ENCODE measurements around the gene HACD2. TPM values are rescaled to one million over a fixed set of nuclear protein-coding genes. Genes with fewer than 3 reads are reported as not detected.

HACD2 gene
- polyA plus RNA-seq, 1 donor: 75.2 TPM

DNA sequence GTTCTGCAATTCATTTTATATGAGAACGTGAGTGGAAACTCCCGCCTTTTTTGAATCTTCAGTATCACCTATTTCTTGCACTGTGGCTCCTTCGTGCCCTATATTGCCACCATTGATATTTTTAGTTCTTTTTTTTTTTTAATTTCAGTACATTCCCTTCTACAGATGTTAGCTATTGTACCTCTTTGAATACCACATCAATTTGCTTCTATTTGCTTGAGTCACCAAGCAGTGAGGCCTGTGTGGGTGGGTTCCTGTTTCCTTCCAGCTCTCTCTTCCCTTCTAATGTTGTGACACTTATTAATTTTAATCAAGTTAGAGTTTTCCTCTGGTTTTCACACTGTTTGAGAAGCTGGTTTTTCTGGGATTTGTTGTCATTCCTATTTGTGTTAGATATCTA is 8.7 kb downstream of the HACD2 start:
- Histone ChIP-seq H3K4me3 (ENCODE audit: low read length) (no peak overlapping the region), H3K27ac (ENCODE audit: low read length) (no peak overlapping the region), H3K36me3 (ENCODE audit: control insufficient read depth, insufficient read depth, low read length) (peaks cover 44% of the 10 kb centered on the region), H3K4me1 (ENCODE audit: control insufficient read depth, insufficient read depth, low read length) (no peaks in the 10 kb centered on the region), H3K9me3 (ENCODE audit: control insufficient read depth, low read depth, low read length) (no peaks in the 10 kb centered on the region), H3K27me3 (ENCODE audit: control insufficient read depth, insufficient read depth, low read length) (no peaks in the 10 kb centered on the region)
- 96% methylated on average over 3 of the region's 3 CpGs for WGBS (ENCODE audit: insufficient coverage, low lambda C conversion rate)
- no peak for DNase-seq

DNA sequence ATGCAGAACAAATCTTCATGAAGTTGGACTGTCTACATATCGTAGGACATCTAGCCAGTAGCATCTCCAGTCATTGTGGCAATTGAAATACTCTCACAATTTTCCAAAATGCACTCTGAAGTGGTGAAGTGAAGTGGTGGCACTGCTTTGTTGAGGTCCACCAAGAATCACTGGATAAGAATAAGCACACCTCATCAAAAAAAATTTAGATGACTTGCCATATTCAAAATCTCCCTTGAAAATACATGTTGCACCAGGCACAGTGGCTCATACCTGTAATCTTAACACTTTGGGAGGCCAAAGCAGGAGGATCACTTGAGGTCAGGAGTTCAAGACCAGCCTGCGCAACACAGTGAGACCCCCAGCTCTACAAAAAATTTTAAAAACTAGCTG is 12.9 kb downstream of the HACD2 start:
- Histone ChIP-seq H3K27ac (ENCODE audit: low read length) (no peak overlapping the region), H3K4me1 (ENCODE audit: control insufficient read depth, insufficient read depth, low read length) (no peaks in the 10 kb centered on the region), H3K36me3 (ENCODE audit: control insufficient read depth, insufficient read depth, low read length) (peaks cover 26% of the 10 kb centered on the region), H3K9me3 (ENCODE audit: control insufficient read depth, low read depth, low read length) (no peaks in the 10 kb centered on the region), H3K27me3 (ENCODE audit: control insufficient read depth, insufficient read depth, low read length) (no peaks in the 10 kb centered on the region), H3K4me3 (ENCODE audit: low read length) (no peak overlapping the region)
- no peak for DNase-seq
- WGBS (ENCODE audit: insufficient coverage, low lambda C conversion rate): no CpG with 5 or more reads among the region's 2 CpGs

DNA sequence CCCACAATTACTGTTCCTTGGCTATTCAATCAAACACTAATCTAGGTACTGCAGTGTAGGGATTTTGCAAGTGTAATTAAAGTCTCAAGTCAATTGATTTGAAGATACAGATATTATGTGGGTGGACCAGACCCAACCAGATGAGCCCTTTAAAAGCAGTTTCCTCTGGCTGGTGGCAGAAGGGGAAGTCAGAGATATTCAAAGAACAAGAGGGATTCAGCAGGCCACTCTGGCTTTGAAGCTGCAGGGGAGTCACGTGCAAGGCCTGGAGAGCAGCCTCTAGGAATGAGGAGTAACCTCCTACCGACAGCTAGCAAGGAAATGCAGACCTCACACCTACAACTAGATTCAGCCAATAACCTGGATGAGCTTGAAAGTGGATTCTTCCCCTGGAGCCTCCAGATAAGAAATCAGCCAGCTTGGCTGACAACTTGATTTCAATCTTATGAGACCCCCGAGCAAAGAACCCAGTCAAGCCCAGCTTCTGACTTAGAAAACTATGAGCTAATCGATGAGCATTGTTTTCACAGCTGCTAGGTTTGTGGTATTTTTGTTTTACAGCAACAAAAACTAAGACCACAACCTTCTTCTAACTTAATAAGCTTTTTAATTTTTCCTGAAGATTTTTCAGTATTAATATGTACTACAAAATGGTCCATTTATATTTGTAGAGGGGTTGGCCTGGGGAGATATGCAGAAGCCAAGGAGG is 13.4 kb downstream of the HACD2 start:
- WGBS (ENCODE audit: insufficient coverage, low lambda C conversion rate): no CpG with 5 or more reads among the region's 4 CpGs
- H3K4me3 ChIP-seq (ENCODE audit: low read length): no peak overlapping the region
- no peak for DNase-seq

DNA sequence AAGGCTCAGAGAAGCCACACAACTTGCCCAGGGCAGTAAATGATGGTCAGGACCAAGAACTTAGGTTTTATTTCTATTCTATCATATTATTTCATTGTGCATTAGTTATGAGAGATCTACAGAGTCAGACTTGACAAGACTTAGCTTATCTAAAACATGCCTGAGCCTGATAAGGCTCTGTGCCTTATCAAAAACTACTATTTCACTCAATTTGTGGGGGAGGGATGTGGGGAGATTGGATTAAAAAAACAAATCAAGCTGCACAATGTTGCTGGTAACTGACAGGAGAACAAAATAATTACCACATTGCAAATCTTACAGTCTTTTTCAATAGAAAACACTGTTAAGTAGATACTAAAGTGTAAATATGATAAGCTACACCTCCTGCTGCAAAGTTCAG is 16.0 kb downstream of the HACD2 start:
- H3K27ac ChIP-seq (ENCODE audit: low read length): no peak overlapping the region
- H3K4me1 ChIP-seq (ENCODE audit: control insufficient read depth, insufficient read depth, low read length): no peaks in the 10 kb centered on the region
- H3K36me3 ChIP-seq (ENCODE audit: control insufficient read depth, insufficient read depth, low read length): peaks cover 38% of the 10 kb centered on the region
- H3K9me3 ChIP-seq (ENCODE audit: control insufficient read depth, low read depth, low read length): no peaks in the 10 kb centered on the region
- H3K27me3 ChIP-seq (ENCODE audit: control insufficient read depth, insufficient read depth, low read length): no peaks in the 10 kb centered on the region
- no peak overlapping the region for H3K4me3 ChIP-seq (ENCODE audit: low read length)
- DNase-seq: no peak

More for the DNA sequence above, 13.4 kb downstream of the HACD2 start:
- Histone ChIP-seq H3K27me3 (ENCODE audit: control insufficient read depth, insufficient read depth, low read length) (no peaks in the 10 kb centered on the region), H3K36me3 (ENCODE audit: control insufficient read depth, insufficient read depth, low read length) (peaks cover 26% of the 10 kb centered on the region), H3K4me1 (ENCODE audit: control insufficient read depth, insufficient read depth, low read length) (no peaks in the 10 kb centered on the region), H3K27ac (ENCODE audit: low read length) (no peak overlapping the region), H3K9me3 (ENCODE audit: control insufficient read depth, low read depth, low read length) (no peaks in the 10 kb centered on the region)

DNA sequence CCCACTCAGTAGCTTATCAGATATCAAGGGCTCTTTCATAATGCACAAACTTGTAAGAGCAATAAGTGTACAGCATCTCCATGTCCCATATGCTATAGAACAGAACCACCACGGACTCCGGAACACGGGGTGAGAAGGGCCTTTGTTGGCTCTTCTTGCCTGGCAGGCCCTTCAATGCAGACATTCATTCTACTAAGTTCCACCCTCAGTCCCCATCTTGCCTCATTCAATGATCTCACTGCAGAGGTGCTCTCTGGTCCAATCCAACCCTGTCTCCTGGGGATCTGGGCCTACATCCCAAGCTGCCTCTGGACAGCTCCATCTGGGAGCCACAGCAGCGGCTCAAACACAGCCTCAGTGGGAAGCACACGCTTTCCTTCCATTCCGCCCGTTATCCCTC is 16.8 kb downstream of the HACD2 start:
- Histone ChIP-seq H3K4me1 (ENCODE audit: control insufficient read depth, insufficient read depth, low read length) (no peaks in the 10 kb centered on the region), H3K27ac (ENCODE audit: low read length) (no peak overlapping the region), H3K27me3 (ENCODE audit: control insufficient read depth, insufficient read depth, low read length) (no peaks in the 10 kb centered on the region), H3K4me3 (ENCODE audit: low read length) (no peak overlapping the region), H3K36me3 (ENCODE audit: control insufficient read depth, insufficient read depth, low read length) (peaks cover 44% of the 10 kb centered on the region), H3K9me3 (ENCODE audit: control insufficient read depth, low read depth, low read length) (no peaks in the 10 kb centered on the region)
- no peak for DNase-seq
- WGBS (ENCODE audit: insufficient coverage, low lambda C conversion rate): 100% methylated on average over 2 of the region's 7 CpGs

DNA sequence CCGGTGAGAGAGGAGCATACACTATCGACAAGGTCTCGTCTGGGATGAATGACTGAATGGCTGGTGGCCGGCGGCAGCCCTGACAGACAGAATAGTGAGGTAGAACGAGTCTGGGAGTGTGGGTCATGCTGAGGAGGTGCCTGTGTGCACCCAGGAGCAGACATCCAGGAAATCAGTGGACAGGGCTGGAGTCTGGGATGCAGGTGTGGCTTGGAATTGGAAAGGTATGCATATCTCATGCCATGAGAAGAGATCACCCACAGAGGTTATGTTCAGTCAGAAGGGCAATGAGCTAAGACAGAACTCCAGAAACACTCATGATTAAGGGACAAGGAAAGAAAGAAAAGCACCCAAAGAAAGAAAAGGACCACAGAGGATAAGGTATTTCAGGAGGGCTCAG is 20.8 kb downstream of the HACD2 start:
- Histone ChIP-seq H3K9me3 (ENCODE audit: control insufficient read depth, low read depth, low read length) (no peaks in the 10 kb centered on the region), H3K27ac (ENCODE audit: low read length) (no peak overlapping the region), H3K4me3 (ENCODE audit: low read length) (no peak overlapping the region), H3K36me3 (ENCODE audit: control insufficient read depth, insufficient read depth, low read length) (peaks cover 32% of the 10 kb centered on the region), H3K4me1 (ENCODE audit: control insufficient read depth, insufficient read depth, low read length) (no peaks in the 10 kb centered on the region), H3K27me3 (ENCODE audit: control insufficient read depth, insufficient read depth, low read length) (no peaks in the 10 kb centered on the region)
- DNase-seq: no peak
- WGBS (ENCODE audit: insufficient coverage, low lambda C conversion rate): no CpG with 5 or more reads among the region's 6 CpGs

DNA sequence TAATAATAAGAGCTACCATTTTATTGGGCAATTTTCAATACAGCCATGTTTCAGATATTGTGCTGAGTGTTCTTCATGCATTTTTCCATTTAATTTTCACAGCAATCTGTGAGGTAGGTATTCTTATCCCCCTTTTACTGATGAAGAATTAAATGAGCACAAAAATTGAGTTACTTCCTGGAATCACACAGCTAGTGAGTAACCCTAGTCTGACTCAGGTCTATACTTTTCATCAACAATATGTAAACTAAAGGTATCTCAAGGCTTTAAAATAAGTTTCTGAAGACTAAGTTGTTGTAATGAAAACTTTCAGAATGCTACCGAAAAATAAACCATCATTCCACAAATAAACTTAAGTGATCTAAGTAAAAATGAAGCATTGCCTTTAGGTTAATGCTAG is 22.3 kb downstream of the HACD2 start:
- Histone ChIP-seq H3K27me3 (ENCODE audit: control insufficient read depth, insufficient read depth, low read length) (no peaks in the 10 kb centered on the region), H3K9me3 (ENCODE audit: control insufficient read depth, low read depth, low read length) (no peaks in the 10 kb centered on the region), H3K27ac (ENCODE audit: low read length) (no peak overlapping the region), H3K4me1 (ENCODE audit: control insufficient read depth, insufficient read depth, low read length) (no peaks in the 10 kb centered on the region), H3K36me3 (ENCODE audit: control insufficient read depth, insufficient read depth, low read length) (peaks cover 27% of the 10 kb centered on the region), H3K4me3 (ENCODE audit: low read length) (no peak overlapping the region)
- DNase-seq: no peak
- 100% methylated on average over 1 of the region's 1 CpG for WGBS (ENCODE audit: insufficient coverage, low lambda C conversion rate)

DNA sequence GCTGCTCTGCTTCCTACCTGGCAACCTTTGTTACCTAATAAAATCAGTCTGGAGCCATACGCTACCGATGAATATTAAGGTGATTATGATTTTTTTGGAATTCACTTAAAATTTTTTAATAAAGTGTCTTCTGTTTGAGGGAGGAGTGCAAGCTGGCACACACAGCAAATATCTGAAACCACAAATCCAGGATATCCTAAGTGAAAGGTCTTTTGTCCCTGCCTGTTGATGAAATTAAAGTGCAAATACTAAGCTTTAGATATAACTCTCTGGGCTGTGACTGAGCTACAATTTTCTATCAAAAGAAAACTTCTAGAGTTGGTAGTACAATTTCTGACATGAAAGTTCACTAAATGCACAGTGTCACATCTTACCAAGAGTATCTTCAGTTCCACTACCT is 23.7 kb downstream of the HACD2 start:
- peaks cover 23% of the 10 kb centered on the region for H3K36me3 ChIP-seq (ENCODE audit: control insufficient read depth, insufficient read depth, low read length)
- H3K4me1 ChIP-seq (ENCODE audit: control insufficient read depth, insufficient read depth, low read length): no peaks in the 10 kb centered on the region
- H3K4me3 ChIP-seq (ENCODE audit: low read length): no peak overlapping the region
- H3K27me3 ChIP-seq (ENCODE audit: control insufficient read depth, insufficient read depth, low read length): no peaks in the 10 kb centered on the region
- WGBS (ENCODE audit: insufficient coverage, low lambda C conversion rate): no CpG with 5 or more reads among the region's 2 CpGs
- no peaks in the 10 kb centered on the region for H3K9me3 ChIP-seq (ENCODE audit: control insufficient read depth, low read depth, low read length)
- no peak overlapping the region for H3K27ac ChIP-seq (ENCODE audit: low read length)
- DNase-seq: no peak

DNA sequence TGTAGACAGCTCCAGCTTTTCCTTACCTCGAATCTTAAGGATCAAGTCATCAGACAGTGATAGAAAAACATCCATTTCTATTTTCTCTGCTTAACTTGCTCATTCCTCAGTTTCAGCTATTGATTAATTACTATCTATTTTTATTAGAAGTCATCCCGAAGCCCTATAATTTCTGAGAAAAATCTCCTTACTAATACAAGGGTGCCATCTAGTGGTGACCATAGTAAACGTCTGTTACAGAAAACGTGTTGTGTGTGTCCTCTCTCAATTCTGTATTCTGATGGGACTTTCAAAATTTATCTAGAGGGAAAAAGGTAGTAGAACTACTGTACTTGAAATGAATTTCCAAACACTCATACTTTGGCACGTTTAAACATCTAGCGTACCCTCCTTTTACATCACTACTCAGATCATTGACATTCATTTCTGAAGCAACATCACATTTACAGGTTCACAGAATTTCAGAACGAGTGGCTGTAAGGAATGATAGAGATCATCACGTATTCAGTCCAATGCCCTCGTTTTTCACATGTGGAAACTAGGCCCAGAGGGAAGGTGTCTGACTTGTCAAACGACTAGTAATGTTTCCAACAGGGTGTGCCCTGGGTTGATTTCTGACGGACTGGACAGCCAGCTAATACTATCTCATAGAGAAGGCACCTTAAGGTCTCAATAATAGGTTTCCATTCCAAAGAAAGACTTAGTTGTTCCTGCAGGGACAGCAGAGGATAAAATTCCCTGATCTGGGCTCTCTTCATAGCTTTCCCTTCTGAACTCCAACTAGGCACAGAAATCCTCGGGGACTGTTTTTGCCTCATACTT is 25.6 kb downstream of the HACD2 start:
- Histone ChIP-seq H3K27ac (ENCODE audit: low read length) (no peak overlapping the region), H3K9me3 (ENCODE audit: control insufficient read depth, low read depth, low read length) (peaks cover 4% of the 10 kb centered on the region), H3K4me3 (ENCODE audit: low read length) (no peak overlapping the region), H3K27me3 (ENCODE audit: control insufficient read depth, insufficient read depth, low read length) (no peaks in the 10 kb centered on the region), H3K4me1 (ENCODE audit: control insufficient read depth, insufficient read depth, low read length) (no peaks in the 10 kb centered on the region), H3K36me3 (ENCODE audit: control insufficient read depth, insufficient read depth, low read length) (peaks cover 11% of the 10 kb centered on the region)
- DNase-seq: peak; percentile 21 to 29
- 0% methylated on average over 2 of the region's 12 CpGs for WGBS (ENCODE audit: insufficient coverage, low lambda C conversion rate)

DNA sequence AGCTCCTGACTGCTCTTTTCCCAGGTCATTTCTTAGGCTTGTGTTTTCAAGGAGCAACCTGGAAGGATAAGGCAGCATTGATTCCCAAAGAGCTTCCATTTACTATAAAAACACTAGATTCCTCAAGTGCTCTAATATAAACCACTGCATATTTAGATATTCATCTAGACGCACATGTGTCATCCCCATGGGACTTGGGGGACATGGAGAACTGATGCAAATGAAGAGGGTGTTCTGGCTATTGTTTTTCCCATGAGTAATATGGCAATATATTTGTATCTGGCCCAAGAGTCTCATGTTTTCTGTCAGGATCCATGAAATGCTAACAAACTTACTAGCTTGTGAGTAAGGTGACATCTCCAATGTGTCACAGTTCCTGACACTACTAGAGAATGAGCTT is 31.3 kb downstream of the HACD2 start:
- DNase-seq: no peak
- WGBS (ENCODE audit: insufficient coverage, low lambda C conversion rate): no CpG with 5 or more reads among the region's 1 CpG
- no peak overlapping the region for H3K4me3 ChIP-seq (ENCODE audit: low read length)

DNA sequence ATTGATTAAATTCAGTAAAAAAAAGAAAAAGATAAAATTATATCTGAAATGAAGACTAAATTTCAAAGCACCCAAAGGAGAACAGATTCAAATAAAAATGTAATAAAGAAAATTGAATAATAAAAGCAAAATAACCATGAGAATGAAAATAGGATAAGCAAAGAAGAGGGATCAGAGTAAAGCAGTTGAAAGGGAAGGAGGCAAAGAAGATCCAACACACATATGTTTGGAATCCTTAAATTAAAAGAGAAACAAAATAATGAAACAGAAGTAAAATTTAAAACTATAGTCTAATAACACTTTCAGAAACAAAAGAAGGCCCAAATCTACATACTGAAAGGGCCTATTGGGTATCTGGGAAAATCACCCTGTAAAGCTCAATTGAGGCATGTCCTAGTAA is 32.1 kb downstream of the HACD2 start:
- Histone ChIP-seq H3K36me3 (ENCODE audit: control insufficient read depth, insufficient read depth, low read length) (peaks cover 24% of the 10 kb centered on the region), H3K27me3 (ENCODE audit: control insufficient read depth, insufficient read depth, low read length) (no peaks in the 10 kb centered on the region), H3K27ac (ENCODE audit: low read length) (no peak overlapping the region), H3K9me3 (ENCODE audit: control insufficient read depth, low read depth, low read length) (peaks cover 12% of the 10 kb centered on the region), H3K4me3 (ENCODE audit: low read length) (no peak overlapping the region), H3K4me1 (ENCODE audit: control insufficient read depth, insufficient read depth, low read length) (no peaks in the 10 kb centered on the region)
- DNase-seq: no peak

More for the DNA sequence above, 31.3 kb downstream of the HACD2 start:
- no peaks in the 10 kb centered on the region for H3K27me3 ChIP-seq (ENCODE audit: control insufficient read depth, insufficient read depth, low read length)
- no peak overlapping the region for H3K27ac ChIP-seq (ENCODE audit: low read length)
- H3K9me3 ChIP-seq (ENCODE audit: control insufficient read depth, low read depth, low read length): peaks cover 12% of the 10 kb centered on the region
- H3K4me1 ChIP-seq (ENCODE audit: control insufficient read depth, insufficient read depth, low read length): no peaks in the 10 kb centered on the region
- peaks cover 22% of the 10 kb centered on the region for H3K36me3 ChIP-seq (ENCODE audit: control insufficient read depth, insufficient read depth, low read length)
